Measurements from ENCODE around the gene GYPC.
"Not testable (repeated sequence)": the region's sequence is repeated elsewhere in the genome, so short reads cannot be mapped to it uniquely, and the experiment has no call there.

The GYPC gene

GRCh38 chr2:126655500-126656430 is at the start of gene GYPC:
Gene GYPC (plus strand): TSS chr2:126656158. CDS start chr2:126656264, 106 bp downstream.
- no peak for DNase-seq

GRCh38 chr2:126614524-126615227 is 41.3 kb upstream of the GYPC start:
- DNase-seq = no peak

- no peak for DNase-seq
Observed at GRCh38 chr2:126616606-126617069, 39.3 kb upstream of the GYPC start.

- DNase-seq = no peak
Observed at GRCh38 chr2:126620302-126620701, 35.7 kb upstream of the GYPC start.

- DNase-seq = no peak
Observed at GRCh38 chr2:126623000-126623399, 33.0 kb upstream of the GYPC start.

GRCh38 chr2:126627643-126628042 is 28.3 kb upstream of the GYPC start:
- DNase-seq = no peak

GRCh38 chr2:126634273-126634861 is 21.6 kb upstream of the GYPC start:
- DNase-seq = no peak

- DNase-seq = no peak
Observed at GRCh38 chr2:126635281-126635680, 20.7 kb upstream of the GYPC start.

- DNase-seq = no peak
Observed at GRCh38 chr2:126635736-126636135, 20.2 kb upstream of the GYPC start.

- no peak for DNase-seq
Observed at GRCh38 chr2:126637386-126637785, 18.6 kb upstream of the GYPC start.

- DNase-seq = no peak
Observed at GRCh38 chr2:126638746-126639145, 17.2 kb upstream of the GYPC start.

GRCh38 chr2:126639276-126639675 is 16.7 kb upstream of the GYPC start:
- no peak for DNase-seq

- DNase-seq = not testable (repeated sequence)
Observed at GRCh38 chr2:126641294-126641693, 14.7 kb upstream of the GYPC start.

- no peak for DNase-seq
Observed at GRCh38 chr2:126642031-126642430, 13.9 kb upstream of the GYPC start.

- DNase-seq = no peak
Observed at GRCh38 chr2:126643431-126643830, 12.5 kb upstream of the GYPC start.

GRCh38 chr2:126643972-126644371 is 12.0 kb upstream of the GYPC start:
- DNase-seq = no peak

- DNase-seq = no peak
Observed at GRCh38 chr2:126644630-126645191, 11.2 kb upstream of the GYPC start.

GRCh38 chr2:126645211-126645618 is 10.7 kb upstream of the GYPC start:
- DNase-seq = no peak

GRCh38 chr2:126646026-126646425 is 9.9 kb upstream of the GYPC start:
- DNase-seq = no peak

GRCh38 chr2:126647714-126648344 is 8.1 kb upstream of the GYPC start:
- not testable (repeated sequence) for DNase-seq

- DNase-seq = not testable (repeated sequence)
Observed at GRCh38 chr2:126648345-126648786, 7.6 kb upstream of the GYPC start.

- no peak for DNase-seq
Observed at GRCh38 chr2:126649101-126649500, 6.9 kb upstream of the GYPC start.

GRCh38 chr2:126650994-126651393 is 5.0 kb upstream of the GYPC start:
- DNase-seq = no peak

Measured in NCI-H1436 (cell line).